GM18867 (cell line): ENCODE measurements around the gene CLIC3.

Source experiments
- ATAC-seq: cut with Tn5 transposase; IDR thresholded peaks from one replicate; pipeline ENCODE4 v1.9.1; 2021; ENCODE audit warnings: mild to moderate bottlenecking, moderate library complexity; ENCODE audit not compliant: unreplicated experiment

The CLIC3 gene

DNA sequence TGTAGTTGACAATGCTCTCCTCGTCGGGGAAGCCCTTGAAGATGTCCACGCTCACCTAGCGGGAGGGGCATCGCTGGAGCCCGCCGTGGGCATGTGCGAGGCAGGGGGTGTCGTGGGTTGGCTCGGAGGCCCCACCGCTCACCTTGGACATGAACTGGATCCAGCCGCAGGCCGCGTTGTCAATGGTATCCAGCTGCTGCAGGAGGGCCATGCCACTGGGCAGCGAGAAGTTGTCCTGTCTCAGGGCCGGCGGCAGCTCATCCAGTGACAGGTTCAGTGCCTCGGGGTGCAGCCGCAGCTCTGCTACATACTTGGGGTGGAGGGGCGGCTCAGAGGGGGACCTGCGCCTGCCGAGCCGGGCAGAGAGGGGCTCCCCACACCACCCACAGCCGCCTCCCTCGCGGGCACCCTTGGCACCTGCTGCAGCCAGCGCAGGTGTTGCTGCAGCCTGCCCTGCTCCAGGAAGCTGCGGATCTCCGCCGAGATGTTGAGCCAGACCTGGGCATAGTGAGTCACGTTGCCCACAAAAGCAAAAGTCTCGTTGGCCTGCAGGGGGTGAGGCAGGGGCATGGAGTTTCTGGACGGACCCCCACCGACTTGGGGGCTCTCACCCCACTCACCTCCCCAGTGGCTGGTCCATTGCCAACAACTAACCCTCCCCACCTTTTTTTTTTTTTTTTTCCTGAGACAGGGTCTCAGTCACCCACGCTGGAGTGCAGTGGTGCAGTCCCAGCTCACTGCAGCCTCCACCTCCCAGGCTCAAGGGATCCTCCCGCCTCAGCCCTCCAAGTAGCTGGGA lies 22.6 kb upstream of the CLIC3 start:
- ATAC-seq, result no peak

DNA sequence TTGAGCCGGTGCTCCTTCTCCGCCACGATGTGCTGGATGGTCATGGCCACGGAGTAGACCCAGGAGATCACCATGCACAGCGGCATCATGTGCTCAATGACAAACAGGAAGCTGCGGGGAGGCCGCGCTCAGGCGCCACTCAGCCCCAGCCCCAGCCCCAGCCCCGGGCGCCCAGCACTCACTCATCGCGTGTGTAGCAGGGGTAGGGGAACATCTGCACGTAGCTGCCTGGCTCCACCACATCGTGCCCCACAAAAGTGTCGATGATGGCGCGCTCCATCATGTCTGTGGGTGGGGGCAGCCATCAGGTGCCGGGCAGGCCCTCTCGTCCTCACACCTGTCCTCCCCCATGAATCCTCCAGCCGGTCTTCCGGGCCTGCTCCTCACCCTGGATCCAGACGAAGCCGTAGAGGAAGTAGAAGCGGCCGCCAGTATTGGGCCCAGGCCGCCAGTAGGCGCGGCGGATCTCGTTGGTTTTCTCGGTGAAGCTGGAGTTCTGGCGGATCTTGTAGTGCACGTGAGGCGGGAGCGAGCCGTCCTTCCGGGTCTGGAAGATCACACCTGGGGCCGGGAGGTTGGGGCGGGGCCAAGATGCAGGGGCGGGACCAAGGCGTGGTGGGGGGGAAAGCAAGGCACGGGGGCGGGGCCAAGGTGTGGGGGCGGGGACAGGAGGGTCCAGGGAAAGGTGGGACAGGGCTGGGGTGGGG lies 21.6 kb upstream of the CLIC3 start:
- no peak for ATAC-seq

DNA sequence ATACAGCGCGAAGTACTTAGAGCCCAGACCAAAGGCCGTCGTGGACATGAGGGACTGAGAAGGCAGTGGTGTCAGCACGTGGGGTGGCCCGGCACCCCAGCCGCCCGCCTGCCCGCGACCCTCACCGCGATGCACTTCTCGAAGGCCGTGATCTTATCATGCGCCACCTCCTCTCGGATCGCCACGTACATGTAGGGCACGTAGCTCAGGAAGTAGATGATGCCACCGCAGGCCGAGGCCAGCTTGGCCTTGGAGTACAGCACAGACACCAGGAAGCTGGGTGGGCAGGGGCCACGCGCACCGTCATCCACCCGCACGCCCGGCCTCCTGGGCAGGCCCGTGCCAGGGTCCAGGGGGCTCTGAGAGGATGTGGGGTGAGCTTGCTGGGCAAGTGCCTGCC lies 20.7 kb upstream of the CLIC3 start:
- ATAC-seq, result no peak

DNA sequence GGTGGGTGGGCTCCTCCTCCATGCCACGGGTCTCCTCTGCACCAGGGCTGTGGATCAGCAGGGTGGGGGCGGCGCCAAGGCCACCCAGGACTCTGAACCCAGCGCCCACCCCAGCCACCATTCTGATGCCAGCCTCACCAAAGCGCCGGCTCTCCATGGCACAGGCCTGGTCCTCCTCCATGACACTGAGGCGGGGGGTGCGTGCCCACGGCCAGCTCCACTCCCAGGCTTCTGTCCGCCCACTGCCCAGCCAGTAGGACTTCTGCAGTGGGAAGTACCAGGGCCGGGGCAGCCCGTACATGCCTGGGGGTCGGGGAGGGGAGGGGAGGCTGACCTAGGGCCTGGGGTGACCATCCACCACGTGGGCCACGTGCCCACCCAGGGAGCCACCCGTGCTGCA lies 20.1 kb upstream of the CLIC3 start:
- ATAC-seq, result no peak

GRCh38 chr9:137015976-137016375 lies 19.6 kb upstream of the CLIC3 start:
- ATAC-seq, result no peak

- no peak for ATAC-seq
Observed at GRCh38 chr9:137015540-137015930, 19.2 kb upstream of the CLIC3 start.

- ATAC-seq, result no peak
Observed at GRCh38 chr9:137014776-137015539, 18.6 kb upstream of the CLIC3 start.

- ATAC-seq, result no peak
Observed at GRCh38 chr9:137014166-137014565, 17.8 kb upstream of the CLIC3 start.

- ATAC-seq, result no peak
Observed at GRCh38 chr9:137013571-137013940, 17.2 kb upstream of the CLIC3 start.

GRCh38 chr9:137012694-137013570 lies 16.6 kb upstream of the CLIC3 start:
- no peak for ATAC-seq

- ATAC-seq, result no peak
Observed at GRCh38 chr9:137011907-137012675, 15.7 kb upstream of the CLIC3 start.

DNA sequence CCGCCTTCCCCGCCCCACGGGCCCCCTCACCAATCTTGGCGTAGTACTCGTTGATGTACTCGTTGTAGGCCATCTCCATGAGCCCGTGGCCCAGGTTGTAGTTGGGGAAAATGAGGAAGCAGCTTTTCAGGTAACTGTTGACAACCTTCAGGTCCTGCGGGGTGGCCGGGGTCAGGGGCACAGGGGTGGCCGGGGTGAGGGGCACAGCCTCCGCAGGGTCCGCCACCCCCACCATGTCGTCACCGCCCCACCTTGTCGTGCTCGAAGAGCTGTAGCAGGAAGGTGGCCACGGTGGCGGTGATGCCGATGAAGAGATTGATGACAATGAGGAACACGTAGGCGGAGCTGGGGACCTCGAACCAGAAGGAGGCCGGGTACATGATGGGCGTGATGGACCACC lies 14.8 kb upstream of the CLIC3 start:
- ATAC-seq, result no peak

GRCh38 chr9:137009938-137010732 lies 13.8 kb upstream of the CLIC3 start:
- no peak for ATAC-seq

GRCh38 chr9:137009217-137009616 lies 12.8 kb upstream of the CLIC3 start:
- ATAC-seq, result no peak

- ATAC-seq, result no peak
Observed at GRCh38 chr9:137008312-137008711, 11.9 kb upstream of the CLIC3 start.

- no peak for ATAC-seq
Observed at GRCh38 chr9:137007816-137008270, 11.5 kb upstream of the CLIC3 start.

- no peak for ATAC-seq
Observed at GRCh38 chr9:137007108-137007815, 10.9 kb upstream of the CLIC3 start.
